A549 (cell line): ENCODE data around the gene ZNRF4.

Source experiments
- CBX8 ChIP-seq: fragments of 200-600 bp; sonication (generic); IDR thresholded peaks from 2 replicates; pipeline ENCODE4 v1.6.1; 2016
- CEBPB ChIP-seq, 2 experiments: fragments of >200 bp in 1 of 2; sonication (Bioruptor Twin) in 1 of 2; formaldehyde crosslinking in 1 of 2; IDR thresholded peaks; 2 replicates each; pipeline ENCODE4 v1.6.1; 2012 to 2016
- CTCF ChIP-seq: fragments of >200 bp; sonication (Bioruptor Twin); formaldehyde crosslinking; IDR thresholded peaks from 3 replicates; pipeline ENCODE4 v1.5.1; 2016
- EHF ChIP-seq: fragments of 250-450 bp; sonication (Bioruptor Pico); IDR thresholded peaks from 2 replicates; pipeline ENCODE4 v1.5.0; 2020; ENCODE audit warnings: mild to moderate bottlenecking
- ELK1 ChIP-seq: fragments of 150-350 bp; IDR thresholded peaks from 2 replicates; pipeline ENCODE4 v1.6.1; 2014; ENCODE audit warnings: low read depth, mild to moderate bottlenecking, low read length
- EP300 ChIP-seq, 2 experiments: fragments of >200 bp; sonication (Bioruptor Twin); formaldehyde crosslinking; IDR thresholded peaks; 2 replicates in 1 of 2; 3 replicates in 1 of 2; pipeline ENCODE4 v1.6.1; 2016 to 2017
- JUN ChIP-seq, 2 experiments: fragments of >200 bp; sonication (Bioruptor Twin); formaldehyde crosslinking; IDR thresholded peaks; 2 replicates in 1 of 2; 3 replicates in 1 of 2; pipeline ENCODE4 v1.6.1; 2016 to 2017
- MAX ChIP-seq: IDR thresholded peaks from 2 replicates; pipeline ENCODE4 v1.6.1; 2012
- MYC ChIP-seq: IDR thresholded peaks from 2 replicates; pipeline ENCODE4 v1.6.1; 2012; ENCODE audit warnings: mild to moderate bottlenecking, inconsistent platforms, low read length, improper control_type of control experiment, borderline replicate concordance
- NR3C1 ChIP-seq: fragments of >200 bp; sonication (Bioruptor Twin); formaldehyde crosslinking; IDR thresholded peaks from 3 replicates; pipeline ENCODE4 v1.6.1; 2017
- POLR2A ChIP-seq: IDR thresholded peaks from 2 replicates; pipeline ENCODE4 v1.6.1; 2012; ENCODE audit warnings: mild to moderate bottlenecking, low read length
- SREBF2 ChIP-seq: fragments of 450-650 bp; IDR thresholded peaks from 2 replicates; pipeline ENCODE4 v1.6.1; 2014; ENCODE audit warnings: mild to moderate bottlenecking, moderate library complexity

- no peak for TF ChIP-seq POLR2A
- TF ChIP-seq JUN (IDR thresholded peaks at IDR 0.05), result no peak
- TF ChIP-seq EP300 (IDR thresholded peaks at IDR 0.05), result no peak
- no peak for TF ChIP-seq CBX8
- no peak for TF ChIP-seq EHF (CRISPR knock-in tag)
- TF ChIP-seq CTCF, result no peak
- no peak for TF ChIP-seq NR3C1
- TF ChIP-seq MYC, result no peak
- TF ChIP-seq MAX, result no peak
- TF ChIP-seq SREBF2, result no peak
- no peak for TF ChIP-seq CEBPB (IDR thresholded peaks at IDR 0.05)
- TF ChIP-seq ELK1, result no peak
Measured at GRCh38 chr19:5473646-5474045, 18.4 kb downstream of the ZNRF4 start.
